Left colon (tissue), 2 donors: ENCODE results near the gene KCNIP3. TPM values are rescaled to one million over a fixed set of nuclear protein-coding genes. Genes with fewer than 3 reads are reported as not detected.
A peak's percentile ranks its signal among the peaks of the same experiment; 100 is the strongest.
"Not testable (repeated sequence)": the region's sequence is repeated elsewhere in the genome, so short reads cannot be mapped to it uniquely, and the experiment has no call there.

Source experiments
- ATAC-seq: fragments of 200-7000 bp; cut with Tn5 transposase; one replicate; pipeline ENCODE4 v1.9.1; 2020; ENCODE audit warnings: mild to moderate bottlenecking, moderate library complexity
- DNase-seq, 2 donors: peaks; one replicate each; pipeline ENCODE4 v3.0.0-alpha.2; 2020
- intact Hi-C, 2 donors: fragments of 100-400 bp; cut with DNase I in 1 of 2; cut with micrococcal nuclease in 1 of 2; formaldehyde crosslinking; loops; one replicate each; pipeline versions ENCODE4 v1.11.2 to v1.14.0; 2022; cut with DNase I, micrococcal nuclease
- total RNA-seq, 2 donors: library from RNA; stranded (reverse); fragmentation: NEBNext Ultra II Directional; extraction: Animal tissue kit (Norgen Biotek cat#: 25700); gene quantifications; one replicate each; pipeline ENCODE4 v1.2.1, GENCODE V29; 2021
- donor health status: DM: no; HTN: no; CAD: no.
- donor health status: DM: yes; HTN: yes; CAD: no.

KCNIP3 gene
- total RNA-seq, 2 donors from 2014 or later, result 3.0 to 4.7 TPM

- ATAC-seq (peak; percentile 96), DNase-seq (peak; percentile 74 to 88)
- intact Hi-C loops, result not testable (repeated sequence)
These were observed 117.0 kb downstream of the KCNIP3 start for GRCh38 chr2:95414015-95414594.

- intact Hi-C loops, DNase-seq, ATAC-seq: not testable (repeated sequence)
These were observed 118.0 kb downstream of the KCNIP3 start for GRCh38 chr2:95415138-95415537.

GRCh38 chr2:95415561-95415960 is 118.4 kb downstream of the KCNIP3 start:
- intact Hi-C loops, ATAC-seq, DNase-seq: not testable (repeated sequence)

GRCh38 chr2:95427196-95427867 is 130.2 kb downstream of the KCNIP3 start:
- ATAC-seq, intact Hi-C loops, DNase-seq: not testable (repeated sequence)

- ATAC-seq, result peak; percentile 92
- intact Hi-C loops, DNase-seq: not testable (repeated sequence)
These were observed 132.8 kb downstream of the KCNIP3 start for GRCh38 chr2:95429748-95430467.

- intact Hi-C loops, DNase-seq, ATAC-seq: not testable (repeated sequence)
These were observed 136.2 kb downstream of the KCNIP3 start for GRCh38 chr2:95433373-95433772.

GRCh38 chr2:95433973-95434372 is 136.8 kb downstream of the KCNIP3 start:
- DNase-seq, intact Hi-C loops: not testable (repeated sequence)

GRCh38 chr2:95434507-95435076 is 137.4 kb downstream of the KCNIP3 start:
- DNase-seq, intact Hi-C loops, ATAC-seq: not testable (repeated sequence)

More at GRCh38 chr2:95433973-95434372, 136.8 kb downstream of the KCNIP3 start:
- not testable (repeated sequence) for ATAC-seq

- intact Hi-C loops, DNase-seq: not testable (repeated sequence)
- peak; percentile 39 for ATAC-seq
These were observed 138.2 kb downstream of the KCNIP3 start for GRCh38 chr2:95435162-95435871.

Other genes with a start within 250 kb of the KCNIP3 start
- 10 to 100 TPM; 55.8 to 73.1 TPM for gene MRPS5, start 175.5 kb upstream of the KCNIP3 start, total RNA-seq
- gene ZNF514, start 137.5 kb upstream of the KCNIP3 start, total RNA-seq, result 10 to 100 TPM; 17.4 to 18.6 TPM
- gene ZNF2, start 131.5 kb upstream of the KCNIP3 start, total RNA-seq, result 1 to 10 TPM; 2.4 to 2.6 TPM
- 1 to 10 TPM; 1.8 to 1.9 TPM for gene ZNF892, start 89.8 kb upstream of the KCNIP3 start, total RNA-seq
- gene PROM2, start 22.9 kb upstream of the KCNIP3 start, total RNA-seq, result 10 to 100 TPM; 32.9 to 39.9 TPM
- gene FAHD2A, start 105.4 kb downstream of the KCNIP3 start, total RNA-seq, result 10 to 100 TPM; 31.3 to 43.1 TPM
- not detected for gene TRIM43B, start 187.4 kb downstream of the KCNIP3 start, total RNA-seq